GM23338 (cell line): ENCODE measurements around the gene ZC4H2. TPM values are rescaled to one million over a fixed set of nuclear protein-coding genes. Genes with fewer than 3 reads are reported as not detected.

Source experiments
- ATAC-seq: fragments of 200-7000 bp; cut with Tn5 transposase; 3 replicates; pipeline ENCODE4 v1.9.1; 2020
- DNase-seq: peaks from one replicate; pipeline ENCODE4 v3.0.0-alpha.2; 2015; ENCODE audit warnings: low spot score
- H2AFZ ChIP-seq: fragments of 200-600 bp; sonication (generic); 2 replicates; pipeline ENCODE4 v1.8.0; 2016; ENCODE audit warnings: antibody characterized with exemption, mild to moderate bottlenecking, moderate library complexity
- H3F3A ChIP-seq: fragments of 200-600 bp; sonication (generic); replicated peaks from 2 replicates; pipeline ENCODE4 v1.8.0; 2017; ENCODE audit warnings: antibody characterized with exemption, mixed run types, low read depth
- H3K27ac ChIP-seq: fragments of 200-600 bp; sonication (generic); 2 replicates; pipeline ENCODE4 v1.6.1; 2016; ENCODE audit warnings: low read depth
- H3K27me3 ChIP-seq: fragments of 200-600 bp; sonication (generic); 2 replicates; pipeline ENCODE4 v1.8.0; 2016; ENCODE audit warnings: mild to moderate bottlenecking, mixed run types, moderate library complexity; ENCODE audit not compliant: insufficient read depth
- H3K36me3 ChIP-seq: fragments of 200-600 bp; sonication (generic); 2 replicates; pipeline ENCODE4 v1.8.0; 2016; ENCODE audit warnings: mild to moderate bottlenecking; ENCODE audit not compliant: insufficient read depth
- H3K4me1 ChIP-seq: fragments of 200-600 bp; sonication (generic); 2 replicates; pipeline ENCODE4 v1.8.0; 2016; ENCODE audit warnings: mild to moderate bottlenecking, moderate library complexity; ENCODE audit not compliant: insufficient read depth
- H3K4me2 ChIP-seq: fragments of 200-600 bp; sonication (generic); 2 replicates; pipeline ENCODE4 v1.7.1; 2017; ENCODE audit warnings: mixed run types
- H3K4me3 ChIP-seq: fragments of 200-600 bp; sonication (generic); 2 replicates; pipeline ENCODE4 v1.6.1; 2016; ENCODE audit warnings: mixed run types
- H3K79me2 ChIP-seq: fragments of 200-600 bp; sonication (generic); replicated peaks from 2 replicates; pipeline ENCODE4 v1.8.0; 2017; ENCODE audit warnings: mild to moderate bottlenecking; ENCODE audit not compliant: insufficient read depth
- H3K9me2 ChIP-seq: fragments of 200-600 bp; sonication (generic); 2 replicates; pipeline ENCODE4 v1.8.0; 2017; ENCODE audit not compliant: insufficient read depth
- H4K20me1 ChIP-seq: fragments of 200-600 bp; sonication (generic); replicated peaks from 2 replicates; pipeline ENCODE4 v1.8.0; 2017; ENCODE audit warnings: mild to moderate bottlenecking; ENCODE audit not compliant: insufficient read depth
- H3K27ac Mint-ChIP-seq: 2 replicates; pipeline ENCODE4 v1.8.0; 2020; ENCODE audit warnings: inconsistent platforms, mild to moderate bottlenecking, moderate library complexity, mixed read lengths
- H3K27me3 Mint-ChIP-seq: 3 replicates; pipeline ENCODE4 v1.8.0; 2022; ENCODE audit warnings: low read depth, mild to moderate bottlenecking, moderate library complexity, mixed read lengths, inconsistent platforms; ENCODE audit not compliant: insufficient read depth, poor library complexity
- H3K36me3 Mint-ChIP-seq: 3 replicates; pipeline ENCODE4 v1.8.0; 2021; ENCODE audit warnings: low read depth, mild to moderate bottlenecking, inconsistent platforms, moderate library complexity, mixed read lengths
- H3K4me1 Mint-ChIP-seq: 3 replicates; pipeline ENCODE4 v1.8.0; 2020; ENCODE audit warnings: mild to moderate bottlenecking, inconsistent platforms, mixed read lengths
- H3K4me3 Mint-ChIP-seq: 3 replicates; pipeline ENCODE4 v1.8.0; 2021; ENCODE audit warnings: moderate library complexity, mild to moderate bottlenecking, inconsistent platforms, mixed read lengths
- H3K9me3 Mint-ChIP-seq: 3 replicates; pipeline ENCODE4 v1.8.0; 2020; ENCODE audit warnings: moderate library complexity, mild to moderate bottlenecking, inconsistent platforms, mixed read lengths
- CREB1 ChIP-seq: fragments of 250-450 bp; sonication (Bioruptor Pico); IDR thresholded peaks from 2 replicates; pipeline ENCODE4 v1.5.0; 2020; ENCODE audit warnings: low read depth, mild to moderate bottlenecking, moderate library complexity
- CTCF ChIP-seq, 2 experiments: fragments of 200-600 bp in 1 of 2; sonication (generic) in 1 of 2; conservative IDR thresholded peaks; 2 replicates each; pipeline versions ENCODE4 v1.5.1 to v1.6.1; 2016 to 2017; ENCODE audit warnings: antibody characterized with exemption in 2 of 2, low read depth in 2 of 2, mild to moderate bottlenecking in 2 of 2, moderate library complexity in 1 of 2
- ETS1 ChIP-seq: IDR thresholded peaks from 2 replicates; pipeline ENCODE4 v1.6.1; 2016; ENCODE audit warnings: antibody characterized with exemption
- EZH2 ChIP-seq: fragments of 200-600 bp; sonication (generic); IDR thresholded peaks from one replicate; pipeline ENCODE4 v1.8.0; 2017; ENCODE audit warnings: antibody characterized with exemption, mild to moderate bottlenecking, low read depth; ENCODE audit not compliant: unreplicated experiment
- EZH2phosphoT487 ChIP-seq: fragments of 200-600 bp; sonication (generic); IDR thresholded peaks from one replicate; pipeline ENCODE4 v1.8.1; 2018; ENCODE audit warnings: antibody characterized with exemption; ENCODE audit not compliant: unreplicated experiment
- JUNB ChIP-seq: IDR thresholded peaks from one replicate; pipeline ENCODE4 v1.6.1; 2016; ENCODE audit warnings: antibody characterized with exemption; ENCODE audit not compliant: unreplicated experiment
- NANOG ChIP-seq: IDR thresholded peaks from 2 replicates; pipeline ENCODE4 v1.6.1; 2016; ENCODE audit warnings: antibody characterized with exemption, borderline replicate concordance
- POLR2AphosphoS5 ChIP-seq: IDR thresholded peaks from 2 replicates; pipeline ENCODE4 v1.6.1; 2016; ENCODE audit warnings: antibody characterized with exemption, low read depth
- REST ChIP-seq: IDR thresholded peaks from one replicate; pipeline ENCODE4 v1.6.1; 2018; ENCODE audit warnings: antibody characterized with exemption; ENCODE audit not compliant: unreplicated experiment
- STAT1 ChIP-seq: IDR thresholded peaks from one replicate; pipeline ENCODE4 v1.6.1; 2016; ENCODE audit warnings: antibody characterized with exemption; ENCODE audit not compliant: unreplicated experiment
- ZNF114 ChIP-seq: fragments of 250-450 bp; sonication (Bioruptor Pico); IDR thresholded peaks from 2 replicates; pipeline ENCODE4 v1.5.0; 2020; ENCODE audit warnings: mild to moderate bottlenecking, moderate library complexity
- ZNF331 ChIP-seq: fragments of 250-450 bp; sonication (Bioruptor Pico); IDR thresholded peaks from 2 replicates; pipeline ENCODE4 v1.5.0; 2020; ENCODE audit warnings: low read depth, mild to moderate bottlenecking, moderate library complexity
- ZNF462 ChIP-seq: fragments of 250-450 bp; sonication (Bioruptor Pico); IDR thresholded peaks from 2 replicates; pipeline ENCODE4 v1.5.0; 2020; ENCODE audit warnings: mild to moderate bottlenecking, moderate library complexity
- polyA plus RNA-seq: library from polyadenylated mRNA; unstranded; fragments of >200 nt; fragmentation: Nextera tagmentation; extraction: Ambion mirVana; gene quantifications from 2 replicates; pipeline ENCODE4 v1.2.1, GENCODE V29; 2016
- total RNA-seq: library from RNA; depleted of rRNA; stranded (reverse); fragments of >200 nt; shearing (Covaris generic); gene quantifications from 2 replicates; pipeline ENCODE4 v1.2.3, GENCODE V29; 2014

The ZC4H2 gene
- total and polyA plus RNA-seq, 2 experiments from 2014 or later, result 17.4 to 28.3 TPM

GRCh38 chrX:64975989-64976672 is at the start of gene ZC4H2 (continued):
- no peak for TF ChIP-seq JUNB

- no peak overlapping the region for H3K27ac ChIP-seq
- H4K20me1 ChIP-seq, result no peaks in the 10 kb centered on the region
- no peaks in the 10 kb centered on the region for H3K27me3 ChIP-seq
- H3K79me2 ChIP-seq, result no peaks in the 10 kb centered on the region
- no peak overlapping the region for H3K27ac Mint-ChIP-seq
- H3K27me3 Mint-ChIP-seq, result no peaks in the 10 kb centered on the region
- TF ChIP-seq POLR2AphosphoS5, result no peak
- no peak for TF ChIP-seq EZH2
- no peak for TF ChIP-seq JUNB
- no peak for TF ChIP-seq ETS1
- TF ChIP-seq EZH2phosphoT487, result no peak
- TF ChIP-seq STAT1, result no peak
- TF ChIP-seq ZNF331, result no peak
- no peak for TF ChIP-seq REST
- no peak for TF ChIP-seq NANOG
- TF ChIP-seq ZNF114, result no peak
- TF ChIP-seq ZNF462 (CRISPR knock-in tag), result no peak
- no peak for TF ChIP-seq CTCF (conservative IDR thresholded peaks at IDR 0.05; ENCODE audit: low read depth in 2 of 2)
- no peak for TF ChIP-seq CREB1 (CRISPR knock-in tag)
- ATAC-seq, result no peak
- DNase-seq, result no peak
- no peaks in the 10 kb centered on the region for H3K36me3 ChIP-seq
- H3K9me2 ChIP-seq, result no peaks in the 10 kb centered on the region
- H3K4me3 ChIP-seq, result no peak overlapping the region
- no peaks in the 10 kb centered on the region for H3K36me3 Mint-ChIP-seq
- no peak overlapping the region for H3K4me3 Mint-ChIP-seq
- H3F3A ChIP-seq, result no peaks in the 10 kb centered on the region
- no peaks in the 10 kb centered on the region for H3K4me1 ChIP-seq
- H2AFZ ChIP-seq, result no peak overlapping the region
- H3K4me1 Mint-ChIP-seq, result no peaks in the 10 kb centered on the region
- H3K4me2 ChIP-seq, result no peak overlapping the region
- peaks cover under 1% of the 10 kb centered on the region; the same call in 2 of the 3 replicates for H3K9me3 Mint-ChIP-seq
Observed at GRCh38 chrX:65017451-65017850, 41.2 kb upstream of the ZC4H2 start.
